Breast epithelium (tissue), 4 donors: Measurements from ENCODE around the gene PBX3. TPM values are rescaled to one million over a fixed set of nuclear protein-coding genes. Genes with fewer than 3 reads are reported as not detected.

Source experiments
- DNase-seq, 2 donors: peaks; one replicate each; pipeline ENCODE4 v3.0.0-alpha.2; 2019; ENCODE audit warnings: low spot score in 2 of 2
- H3K27ac ChIP-seq, 2 donors: fragments of 200-600 bp; sonication (generic) in 1 of 2; one replicate each; pipeline ENCODE4 v1.5.1; 2016 to 2019; ENCODE audit warnings: mild to moderate bottlenecking in 1 of 2
- H3K27me3 ChIP-seq, 2 donors: fragments of 200-600 bp; sonication (generic) in 1 of 2; one replicate each; pipeline versions ENCODE4 v1.5.1 to v1.6.0; 2017 to 2019; ENCODE audit warnings: control low read depth in 1 of 2, mild to moderate bottlenecking in 1 of 2
- H3K36me3 ChIP-seq: fragments of 200-600 bp; one replicate; pipeline ENCODE4 v1.5.1; 2019
- H3K4me1 ChIP-seq, 2 donors: fragments of 200-600 bp; sonication (generic); one replicate each; pipeline ENCODE4 v1.5.1; 2016 to 2019; ENCODE audit warnings: control low read depth in 1 of 2
- H3K4me3 ChIP-seq, 3 donors: fragments of 200-600 bp; sonication (generic); 1 replicate in 2 of 3; 2 replicates in 1 of 3; pipeline ENCODE4 v1.5.1; 2016 to 2019; ENCODE audit warnings: mild to moderate bottlenecking in 3 of 3, moderate library complexity in 2 of 3
- H3K9me3 ChIP-seq, 2 donors: fragments of 200-600 bp; sonication (generic) in 1 of 2; one replicate each; pipeline ENCODE4 v1.5.1; 2016 to 2019; ENCODE audit warnings: control low read depth in 1 of 2
- POLR2A ChIP-seq: fragments of 450-650 bp; IDR thresholded peaks from one replicate; pipeline ENCODE4 v1.6.1; 2016; ENCODE audit warnings: antibody characterized with exemption, mild to moderate bottlenecking, moderate library complexity
- POLR2AphosphoS5 ChIP-seq, 3 donors: sonication (generic); formaldehyde crosslinking; IDR thresholded peaks; one replicate each; pipeline ENCODE4 v1.6.1; 2017; ENCODE audit warnings: antibody characterized with exemption in 3 of 3
- intact Hi-C: fragments of 100-400 bp; cut with DNase I; formaldehyde crosslinking; loops from one replicate; pipeline ENCODE4 v1.15.1; 2023; ENCODE audit warnings: low total_unique reads
- total RNA-seq, 3 donors: library from RNA; depleted of rRNA; stranded (reverse); fragments of >200 nt; gene quantifications; one replicate each; pipeline ENCODE4 v1.1.0, GENCODE V29; 2016
- TF ChIP-seq, protein P1 (sequence below), 3 donors: fragments of 450-650 bp; IDR thresholded peaks; one replicate each; pipeline ENCODE4 v1.5.1; 2016 to 2017; ENCODE audit warnings: antibody characterized with exemption in 3 of 3, mild to moderate bottlenecking in 3 of 3, moderate library complexity in 3 of 3

Gene PBX3
- total RNA-seq, 3 donors from 2014 or later, result 29.5 to 31.2 (median 29.8) TPM

DNA sequence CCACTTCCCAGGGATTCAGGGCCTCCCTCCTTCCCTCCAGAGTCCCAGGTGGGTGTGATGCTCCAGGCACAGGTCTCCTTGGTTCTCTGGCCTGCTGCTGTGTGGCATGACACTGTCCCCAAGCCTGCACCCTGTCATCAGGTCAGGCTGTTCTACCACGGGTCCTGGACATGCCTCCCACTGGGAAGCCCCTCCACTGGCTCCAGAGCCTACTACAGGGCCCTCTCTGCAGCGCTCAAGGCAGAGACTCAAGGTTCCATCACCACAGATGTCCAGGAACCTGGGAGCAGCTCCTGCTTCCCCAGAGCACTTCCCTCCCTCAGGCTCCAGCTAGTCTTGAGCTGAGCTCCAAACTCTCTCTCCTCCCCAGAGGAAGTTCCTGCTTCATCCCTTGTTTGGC lies 237.3 kb downstream of the PBX3 start:
- H3K4me3 ChIP-seq, result no peak overlapping the region
- H3K9me3 ChIP-seq, result peaks cover 0 to 9% of the 10 kb centered on the region in 2 donors
- H3K27ac ChIP-seq, result no peak overlapping the region
- no peaks in the 10 kb centered on the region for H3K36me3 ChIP-seq
- TF ChIP-seq POLR2A (no peak), POLR2AphosphoS5 (IDR thresholded peaks at IDR 0.05) (no peak)
- TF ChIP-seq, protein P1, sequence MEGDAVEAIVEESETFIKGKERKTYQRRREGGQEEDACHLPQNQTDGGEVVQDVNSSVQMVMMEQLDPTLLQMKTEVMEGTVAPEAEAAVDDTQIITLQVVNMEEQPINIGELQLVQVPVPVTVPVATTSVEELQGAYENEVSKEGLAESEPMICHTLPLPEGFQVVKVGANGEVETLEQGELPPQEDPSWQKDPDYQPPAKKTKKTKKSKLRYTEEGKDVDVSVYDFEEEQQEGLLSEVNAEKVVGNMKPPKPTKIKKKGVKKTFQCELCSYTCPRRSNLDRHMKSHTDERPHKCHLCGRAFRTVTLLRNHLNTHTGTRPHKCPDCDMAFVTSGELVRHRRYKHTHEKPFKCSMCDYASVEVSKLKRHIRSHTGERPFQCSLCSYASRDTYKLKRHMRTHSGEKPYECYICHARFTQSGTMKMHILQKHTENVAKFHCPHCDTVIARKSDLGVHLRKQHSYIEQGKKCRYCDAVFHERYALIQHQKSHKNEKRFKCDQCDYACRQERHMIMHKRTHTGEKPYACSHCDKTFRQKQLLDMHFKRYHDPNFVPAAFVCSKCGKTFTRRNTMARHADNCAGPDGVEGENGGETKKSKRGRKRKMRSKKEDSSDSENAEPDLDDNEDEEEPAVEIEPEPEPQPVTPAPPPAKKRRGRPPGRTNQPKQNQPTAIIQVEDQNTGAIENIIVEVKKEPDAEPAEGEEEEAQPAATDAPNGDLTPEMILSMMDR (IDR thresholded peaks at IDR 0.05), result no peak
- intact Hi-C loops, result loop anchor here (10.0 kb wide), 1 partner anchor 100 kb away; no protein-coding TSS in a partner anchor
- H3K27me3 ChIP-seq, result no peaks in the 10 kb centered on the region
- no peaks in the 10 kb centered on the region for H3K4me1 ChIP-seq
- DNase-seq, result no peak

DNA sequence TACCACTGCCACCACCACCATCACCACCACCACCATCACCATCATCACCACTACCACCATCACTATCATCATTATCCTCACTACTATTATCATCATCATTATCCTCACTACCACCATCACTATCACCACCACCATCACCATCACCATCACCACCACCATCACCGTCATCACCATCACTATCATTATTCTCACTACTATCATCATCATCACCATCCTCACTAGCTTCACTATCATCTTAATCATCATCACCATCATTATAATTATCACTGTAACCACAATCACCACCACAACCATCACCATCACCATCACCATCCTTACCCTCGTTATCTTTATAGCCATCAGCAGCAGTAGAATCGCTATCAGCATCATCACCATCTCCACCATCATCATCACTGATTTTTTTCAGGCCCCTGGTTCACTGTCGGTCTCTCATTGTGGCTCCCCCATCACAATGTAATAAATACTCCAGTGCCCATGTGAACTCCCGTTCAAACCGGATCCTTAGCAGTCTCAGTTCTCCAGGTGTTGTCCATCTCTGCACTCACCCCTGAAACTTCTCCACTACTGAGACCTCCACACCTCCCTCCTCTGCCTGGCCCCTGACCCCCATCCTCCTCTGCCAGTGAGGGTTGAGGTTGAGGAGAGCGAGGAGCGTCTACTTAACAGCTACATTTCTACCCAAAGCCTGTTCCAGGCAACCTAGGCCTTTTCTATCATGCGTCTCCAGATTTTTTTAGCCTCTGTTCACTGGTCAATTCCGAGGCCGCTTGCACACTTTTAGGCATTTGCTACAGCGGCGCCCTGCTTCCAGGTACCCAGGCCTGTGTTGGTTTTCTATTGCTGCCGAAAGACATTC lies 238.2 kb downstream of the PBX3 start:
- intact Hi-C loops, result loop anchor here (10.0 kb wide), 1 partner anchor 101 kb away; no protein-coding TSS in a partner anchor
- no peak for DNase-seq
- H3K4me3 ChIP-seq, result no peak overlapping the region
- H3K36me3 ChIP-seq, result no peaks in the 10 kb centered on the region
- H3K27me3 ChIP-seq, result no peaks in the 10 kb centered on the region
- no peaks in the 10 kb centered on the region for H3K4me1 ChIP-seq
- H3K27ac ChIP-seq, result no peak overlapping the region
- TF ChIP-seq, protein P1 (IDR thresholded peaks at IDR 0.05), result no peak
- TF ChIP-seq POLR2A (no peak), POLR2AphosphoS5 (IDR thresholded peaks at IDR 0.05) (no peak)
- H3K9me3 ChIP-seq, result no peaks in the 10 kb centered on the region

DNA sequence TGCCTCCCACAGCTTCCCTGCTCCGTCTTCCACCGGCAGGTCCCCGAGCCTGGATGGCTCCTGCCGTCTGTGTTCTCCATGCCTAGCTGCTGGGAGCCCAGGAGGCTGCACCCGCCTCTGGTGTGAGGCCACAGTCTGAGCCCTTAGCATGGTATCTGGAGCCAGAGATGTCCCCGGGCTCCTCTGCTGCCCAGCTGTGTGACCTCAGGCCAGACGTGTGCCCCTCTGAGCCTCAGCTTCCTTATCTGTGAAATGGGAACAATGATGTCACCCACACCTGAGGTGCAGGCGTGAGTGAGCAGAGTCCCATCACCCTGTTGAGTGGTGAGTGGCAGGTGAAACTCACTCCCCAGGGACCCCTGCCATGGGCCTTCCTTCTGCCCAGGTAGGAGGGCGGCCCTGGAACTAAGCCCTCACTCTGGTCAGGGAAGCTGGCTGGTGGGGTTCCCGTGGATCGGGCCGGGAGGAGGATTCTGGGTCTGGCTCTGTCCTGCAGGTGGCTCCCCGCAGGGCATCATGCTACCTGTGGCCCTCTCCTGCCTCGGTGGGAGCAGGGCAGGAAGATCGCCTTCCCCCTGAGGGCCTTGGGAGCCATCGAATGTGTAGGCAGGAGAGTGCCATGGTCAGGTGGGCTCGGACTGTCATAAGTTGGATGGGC lies 239.0 kb downstream of the PBX3 start:
- no peaks in the 10 kb centered on the region for H3K4me1 ChIP-seq
- H3K27me3 ChIP-seq, result no peaks in the 10 kb centered on the region
- intact Hi-C loops, result loop anchor here (10.0 kb wide), 1 partner anchor 101 kb away; no protein-coding TSS in a partner anchor
- H3K4me3 ChIP-seq, result no peak overlapping the region
- H3K9me3 ChIP-seq, result no peaks in the 10 kb centered on the region
- no peak for TF ChIP-seq POLR2A
- TF ChIP-seq POLR2AphosphoS5 (IDR thresholded peaks at IDR 0.05), result no peak
- TF ChIP-seq, protein P1 (IDR thresholded peaks at IDR 0.05), result no peak
- no peaks in the 10 kb centered on the region for H3K36me3 ChIP-seq
- DNase-seq, result no peak
- H3K27ac ChIP-seq, result no peak overlapping the region

DNA sequence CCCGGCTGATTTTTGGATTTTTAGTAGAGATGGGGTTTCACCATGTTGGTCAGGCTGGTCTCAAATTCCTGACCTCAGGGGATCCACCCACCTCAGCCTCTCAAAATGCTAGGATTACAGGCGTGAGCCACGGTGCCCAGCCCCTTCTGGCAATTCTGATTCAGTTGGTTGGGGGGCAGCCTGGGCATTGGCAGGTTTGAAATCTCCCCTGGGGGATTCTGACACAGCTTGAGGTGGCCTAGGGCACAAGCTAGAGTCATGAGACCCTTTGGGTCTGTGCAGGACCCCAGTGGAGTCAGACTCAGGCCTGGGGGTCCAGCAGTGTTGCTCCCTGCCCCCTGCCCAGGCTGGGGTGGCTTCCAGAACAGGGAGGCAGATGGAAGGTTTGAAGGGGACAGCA lies 239.8 kb downstream of the PBX3 start:
- H3K4me3 ChIP-seq, result no peak overlapping the region
- TF ChIP-seq POLR2A (no peak), POLR2AphosphoS5 (IDR thresholded peaks at IDR 0.05) (no peak)
- TF ChIP-seq, protein P1 (IDR thresholded peaks at IDR 0.05), result no peak
- H3K9me3 ChIP-seq, result no peaks in the 10 kb centered on the region
- H3K27me3 ChIP-seq, result no peaks in the 10 kb centered on the region
- H3K27ac ChIP-seq, result no peak overlapping the region
- DNase-seq, result no peak
- H3K36me3 ChIP-seq, result no peaks in the 10 kb centered on the region
- intact Hi-C loops, result loop anchor here (10.0 kb wide), 1 partner anchor 102 kb away; no protein-coding TSS in a partner anchor
- H3K4me1 ChIP-seq, result no peaks in the 10 kb centered on the region

DNA sequence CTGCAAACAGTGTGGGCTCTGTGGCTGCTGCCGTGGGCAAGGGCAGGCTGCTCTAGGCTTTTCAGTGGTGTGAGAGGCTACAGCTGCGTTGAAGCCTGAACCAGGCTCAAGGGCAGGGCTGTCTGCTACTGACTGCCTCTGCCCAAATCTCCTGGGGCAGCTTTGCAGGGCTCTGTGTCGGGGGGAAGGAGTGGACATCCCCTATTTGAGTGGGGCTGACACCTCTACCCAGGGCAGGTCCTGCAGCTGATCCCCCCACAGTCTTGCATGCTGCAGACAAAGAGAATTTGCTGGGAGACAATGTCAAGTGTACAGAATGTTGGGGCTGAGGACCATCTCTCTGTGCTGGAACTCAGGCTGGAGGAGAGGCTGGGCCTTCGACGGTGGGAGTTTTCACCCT lies 240.2 kb downstream of the PBX3 start:
- H3K9me3 ChIP-seq, result no peaks in the 10 kb centered on the region
- H3K4me3 ChIP-seq, result no peak overlapping the region
- peak in 1 of 2 donors; percentile 39 for DNase-seq
- no peak overlapping the region for H3K27ac ChIP-seq
- TF ChIP-seq, protein P1 (IDR thresholded peaks at IDR 0.05), result no peak
- TF ChIP-seq POLR2A, result no peak
- TF ChIP-seq POLR2AphosphoS5 (IDR thresholded peaks at IDR 0.05), result no peak
- intact Hi-C loops, result loop anchor here (10.0 kb wide), 1 partner anchor 103 kb away; no protein-coding TSS in a partner anchor
- H3K36me3 ChIP-seq, result no peaks in the 10 kb centered on the region
- no peaks in the 10 kb centered on the region for H3K4me1 ChIP-seq
- no peaks in the 10 kb centered on the region for H3K27me3 ChIP-seq
